ENCODE data around the gene SRXN1.

- TF ChIP-seq, protein P1, sequence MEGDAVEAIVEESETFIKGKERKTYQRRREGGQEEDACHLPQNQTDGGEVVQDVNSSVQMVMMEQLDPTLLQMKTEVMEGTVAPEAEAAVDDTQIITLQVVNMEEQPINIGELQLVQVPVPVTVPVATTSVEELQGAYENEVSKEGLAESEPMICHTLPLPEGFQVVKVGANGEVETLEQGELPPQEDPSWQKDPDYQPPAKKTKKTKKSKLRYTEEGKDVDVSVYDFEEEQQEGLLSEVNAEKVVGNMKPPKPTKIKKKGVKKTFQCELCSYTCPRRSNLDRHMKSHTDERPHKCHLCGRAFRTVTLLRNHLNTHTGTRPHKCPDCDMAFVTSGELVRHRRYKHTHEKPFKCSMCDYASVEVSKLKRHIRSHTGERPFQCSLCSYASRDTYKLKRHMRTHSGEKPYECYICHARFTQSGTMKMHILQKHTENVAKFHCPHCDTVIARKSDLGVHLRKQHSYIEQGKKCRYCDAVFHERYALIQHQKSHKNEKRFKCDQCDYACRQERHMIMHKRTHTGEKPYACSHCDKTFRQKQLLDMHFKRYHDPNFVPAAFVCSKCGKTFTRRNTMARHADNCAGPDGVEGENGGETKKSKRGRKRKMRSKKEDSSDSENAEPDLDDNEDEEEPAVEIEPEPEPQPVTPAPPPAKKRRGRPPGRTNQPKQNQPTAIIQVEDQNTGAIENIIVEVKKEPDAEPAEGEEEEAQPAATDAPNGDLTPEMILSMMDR (IDR thresholded peaks at IDR 0.05): no peak
- TF ChIP-seq POLR2AphosphoS5 (IDR thresholded peaks at IDR 0.05): no peak
- no peak for TF ChIP-seq POLR2A (IDR thresholded peaks at IDR 0.05)
Observed at GRCh38 chr20:644692-645317, 8.2 kb downstream of the SRXN1 start.
